Mesothelial cell of epicardium (in vitro differentiated cells): ENCODE results near the gene MRC2. TPM values are rescaled to one million over a fixed set of nuclear protein-coding genes. Genes with fewer than 3 reads are reported as not detected.

ENCODE experiments used
- DNase-seq, 2 experiments: peaks; one replicate each; pipeline ENCODE4 v3.0.0; 2021; ENCODE audit warnings: low spot score in 2 of 2; ENCODE audit not compliant: unreplicated experiment in 2 of 2
- H3K27ac Mint-ChIP-seq: 2 replicates; pipeline ENCODE4 v1.8.0; 2021; ENCODE audit warnings: mixed read lengths
- H3K27me3 Mint-ChIP-seq: 2 replicates; pipeline ENCODE4 v1.8.0; 2021; ENCODE audit warnings: low read depth, mixed read lengths
- H3K36me3 Mint-ChIP-seq: 2 replicates; pipeline ENCODE4 v1.8.0; 2021; ENCODE audit warnings: mixed read lengths
- H3K4me1 Mint-ChIP-seq: 2 replicates; pipeline ENCODE4 v1.8.0; 2021; ENCODE audit warnings: mixed read lengths
- H3K4me3 Mint-ChIP-seq: 2 replicates; pipeline ENCODE4 v1.8.0; 2021; ENCODE audit warnings: mild to moderate bottlenecking, moderate library complexity, mixed read lengths
- H3K9me3 Mint-ChIP-seq: 2 replicates; pipeline ENCODE4 v1.8.0; 2021; ENCODE audit warnings: mixed read lengths
- CTCF ChIP-seq: fragments of 200-600 bp; sonication (generic); IDR thresholded peaks from one replicate; pipeline ENCODE4 v1.5.0; 2021; ENCODE audit warnings: antibody characterized with exemption; ENCODE audit not compliant: unreplicated experiment
- total RNA-seq: library from RNA; stranded (reverse); gene quantifications from 3 replicates; pipeline ENCODE4 v1.2.1, GENCODE V29; 2021

The MRC2 gene
- total RNA-seq, 1 donor from 2014 or later: 120 TPM

GRCh38 chr17:62703261-62703775 lies 75.8 kb downstream of the MRC2 start:
- Mint-ChIP-seq H3K27me3 (peaks cover 13% of the 10 kb centered on the region), H3K9me3 (no peaks in the 10 kb centered on the region), H3K4me3 (peak overlapping the region; percentile 59), H3K36me3 (peaks cover 2% of the 10 kb centered on the region), H3K4me1 (peaks cover 20% of the 10 kb centered on the region), H3K27ac (no peak overlapping the region)
- DNase-seq: no peak
- no peak for TF ChIP-seq CTCF

- TF ChIP-seq CTCF: peak; percentile 86
- Mint-ChIP-seq H3K36me3 (peaks cover 2% of the 10 kb centered on the region), H3K4me3 (peak overlapping the region; percentile 82), H3K27ac (no peak overlapping the region), H3K4me1 (peaks cover 20% of the 10 kb centered on the region), H3K9me3 (no peaks in the 10 kb centered on the region), H3K27me3 (peaks cover 13% of the 10 kb centered on the region)
- peak; percentile 72 to 89 for DNase-seq
Measured at GRCh38 chr17:62703776-62704380, 76.4 kb downstream of the MRC2 start.

GRCh38 chr17:62704381-62704971 lies 77.0 kb downstream of the MRC2 start:
- Mint-ChIP-seq H3K27ac (peak overlapping the region; percentile 53), H3K9me3 (no peaks in the 10 kb centered on the region), H3K36me3 (peaks cover 2% of the 10 kb centered on the region), H3K4me1 (peaks cover 20% of the 10 kb centered on the region), H3K27me3 (peaks cover 13% of the 10 kb centered on the region), H3K4me3 (peak overlapping the region; percentile 82)
- DNase-seq: peak in 1 of 2 experiments; percentile 51
- TF ChIP-seq CTCF: no peak

GRCh38 chr17:62705156-62705777 lies 77.8 kb downstream of the MRC2 start:
- DNase-seq: no peak
- H3K4me3 Mint-ChIP-seq: peak overlapping the region; percentile 82
- peaks cover 26% of the 10 kb centered on the region for H3K4me1 Mint-ChIP-seq
- peak overlapping the region; percentile 28 for H3K27ac Mint-ChIP-seq
- H3K27me3 Mint-ChIP-seq: peaks cover 13% of the 10 kb centered on the region
- TF ChIP-seq CTCF: no peak
- no peaks in the 10 kb centered on the region for H3K9me3 Mint-ChIP-seq
- peaks cover 2% of the 10 kb centered on the region for H3K36me3 Mint-ChIP-seq

GRCh38 chr17:62705778-62706597 lies 78.5 kb downstream of the MRC2 start:
- Mint-ChIP-seq H3K9me3 (no peaks in the 10 kb centered on the region), H3K4me3 (peak overlapping the region; percentile 82), H3K4me1 (peaks cover 27% of the 10 kb centered on the region), H3K36me3 (peaks cover 2% of the 10 kb centered on the region), H3K27me3 (peaks cover 13% of the 10 kb centered on the region), H3K27ac (no peak overlapping the region)
- no peak for TF ChIP-seq CTCF
- no peak for DNase-seq
